AG20443 (cell line): Measurements from ENCODE around the gene PSG1.
"Not testable (repeated sequence)": the region's sequence is repeated elsewhere in the genome, so short reads cannot be mapped to it uniquely, and the experiment has no call there.

Source experiments
- DNase-seq: peaks from one replicate; pipeline ENCODE4 v3.0.0; 2012; ENCODE audit warnings: low spot score, mixed read lengths

The PSG1 gene

GRCh38 chr19:42879613-42880012 lies at the start of gene PSG1:
TSS of gene PSG1 (minus strand) at chr19:42879713. CDS start at chr19:42879581, 132 bp downstream.
- DNase-seq = no peak

GRCh38 chr19:42928896-42929295 lies 49.4 kb upstream of the PSG1 start:
- DNase-seq = no peak

GRCh38 chr19:42926781-42927180 lies 47.3 kb upstream of the PSG1 start:
- no peak for DNase-seq

DNA sequence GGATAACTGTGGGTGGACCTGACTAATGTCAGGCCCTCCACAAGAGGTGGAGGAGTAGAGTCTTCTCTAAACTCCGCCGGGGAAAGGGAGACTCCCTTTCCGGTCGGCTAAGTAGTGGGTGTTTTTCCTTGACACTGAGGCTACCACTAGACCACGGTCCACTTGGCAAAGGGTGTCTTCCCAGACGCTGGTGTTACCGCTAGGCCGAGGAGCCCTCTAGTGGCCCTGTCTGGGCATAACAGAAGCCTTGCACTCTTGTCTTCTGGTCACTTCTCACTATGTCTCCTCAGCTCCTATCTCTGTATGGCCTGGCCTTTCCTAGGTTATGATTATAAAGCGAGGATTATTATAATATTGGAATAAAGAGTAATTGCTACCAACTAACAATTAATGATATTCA lies 43.6 kb upstream of the PSG1 start:
- peak; percentile 40 for DNase-seq

GRCh38 chr19:42920971-42921370 lies 41.5 kb upstream of the PSG1 start:
- not testable (repeated sequence) for DNase-seq

GRCh38 chr19:42919757-42920079 lies 40.2 kb upstream of the PSG1 start:
- no peak for DNase-seq

GRCh38 chr19:42919070-42919756 lies 39.7 kb upstream of the PSG1 start:
- not testable (repeated sequence) for DNase-seq

DNA sequence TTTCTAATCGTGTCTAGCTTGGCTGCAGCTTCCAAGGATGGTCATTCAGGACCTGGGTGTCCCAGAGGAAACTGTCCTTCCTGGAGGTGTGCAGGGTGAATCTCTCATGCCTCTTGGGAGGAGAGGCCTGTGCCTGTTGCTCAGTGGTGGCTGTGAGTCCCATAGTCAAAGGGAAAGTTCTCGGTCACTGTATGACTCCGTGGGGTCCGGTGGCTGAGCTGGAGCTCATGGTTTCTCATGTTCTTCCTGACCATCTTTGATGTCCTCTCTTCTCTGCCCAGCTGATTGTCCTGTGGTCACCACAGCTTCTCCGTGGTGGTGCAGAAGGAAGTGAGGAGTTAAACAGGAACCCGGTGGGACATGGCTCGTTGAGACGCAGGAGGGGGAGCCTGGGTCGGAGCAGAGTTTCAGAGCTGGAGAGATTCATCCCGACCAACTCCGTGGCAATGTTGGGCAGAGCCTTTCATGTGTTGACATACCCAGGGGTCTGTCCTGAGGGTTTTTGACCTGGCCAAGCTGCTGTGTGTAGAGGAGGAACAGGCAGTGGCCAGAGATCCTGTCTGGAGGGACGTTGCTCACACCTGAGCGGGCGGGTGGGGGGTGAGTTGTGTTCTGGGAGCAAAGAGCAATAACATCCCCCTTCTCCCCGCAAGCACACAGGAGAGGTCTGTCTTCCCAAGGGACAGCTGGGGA lies 39.0 kb upstream of the PSG1 start:
- DNase-seq = not testable (repeated sequence)

DNA sequence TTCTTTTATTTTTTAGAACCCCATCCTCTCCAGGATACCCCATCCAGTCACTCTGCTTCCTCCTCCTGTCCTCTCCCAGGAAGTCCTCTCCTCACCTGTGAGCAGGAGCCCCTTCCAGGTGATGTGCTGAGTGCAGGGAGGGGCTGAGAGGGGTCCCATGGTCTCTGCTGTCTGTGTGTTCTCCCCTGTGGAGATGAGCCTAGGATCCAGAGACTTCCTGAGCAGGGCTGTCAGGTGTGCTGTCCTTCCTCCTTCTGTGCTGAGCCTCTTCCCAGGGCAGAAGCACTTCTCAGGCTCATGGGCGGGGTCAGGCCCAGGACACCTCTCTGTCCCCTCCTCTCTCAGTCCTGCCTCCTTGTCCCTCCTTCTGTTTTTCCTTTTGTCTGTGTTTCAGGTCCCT lies 38.1 kb upstream of the PSG1 start, which contains the start of gene PSG6:
Gene PSG6 (minus strand): TSS at position 261 of the 400 bp plus-strand sequence. CDS start 102 bp downstream, at position 159.
- not testable (repeated sequence) for DNase-seq

- not testable (repeated sequence) for DNase-seq
Observed at GRCh38 chr19:42916931-42917330, 37.4 kb upstream of the PSG1 start.

- DNase-seq = not testable (repeated sequence)
Observed at GRCh38 chr19:42913516-42913915, 34.0 kb upstream of the PSG1 start.

- DNase-seq = not testable (repeated sequence)
Observed at GRCh38 chr19:42912941-42913340, 33.4 kb upstream of the PSG1 start.

GRCh38 chr19:42911731-42912130 lies 32.2 kb upstream of the PSG1 start:
- not testable (repeated sequence) for DNase-seq

DNA sequence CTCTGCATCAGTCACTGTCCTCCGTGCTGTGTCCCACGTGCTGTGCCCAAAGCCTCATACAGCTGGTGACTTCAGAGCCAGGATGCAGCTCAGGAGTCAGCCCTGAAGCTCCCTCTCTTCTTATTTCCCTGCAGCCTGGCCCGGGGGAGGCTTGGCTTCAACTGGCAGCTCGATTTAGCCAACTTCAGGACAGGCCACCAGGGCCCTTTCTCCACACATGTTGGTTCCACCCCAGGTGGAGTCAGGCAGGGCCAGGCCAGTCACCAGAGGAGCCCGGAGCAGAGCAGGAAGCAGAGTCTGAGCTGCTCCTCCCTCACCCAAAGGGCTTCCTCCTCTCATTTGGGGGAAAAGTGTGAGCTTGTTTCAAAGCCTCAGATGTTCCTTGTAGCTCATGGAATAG lies 26.6 kb upstream of the PSG1 start:
- not testable (repeated sequence) for DNase-seq

GRCh38 chr19:42900561-42900960 lies 21.0 kb upstream of the PSG1 start:
- not testable (repeated sequence) for DNase-seq

GRCh38 chr19:42899674-42900073 lies 20.2 kb upstream of the PSG1 start:
- not testable (repeated sequence) for DNase-seq

- not testable (repeated sequence) for DNase-seq
Observed at GRCh38 chr19:42899110-42899509, 19.6 kb upstream of the PSG1 start.

GRCh38 chr19:42898656-42899055 lies 19.1 kb upstream of the PSG1 start:
- not testable (repeated sequence) for DNase-seq

DNA sequence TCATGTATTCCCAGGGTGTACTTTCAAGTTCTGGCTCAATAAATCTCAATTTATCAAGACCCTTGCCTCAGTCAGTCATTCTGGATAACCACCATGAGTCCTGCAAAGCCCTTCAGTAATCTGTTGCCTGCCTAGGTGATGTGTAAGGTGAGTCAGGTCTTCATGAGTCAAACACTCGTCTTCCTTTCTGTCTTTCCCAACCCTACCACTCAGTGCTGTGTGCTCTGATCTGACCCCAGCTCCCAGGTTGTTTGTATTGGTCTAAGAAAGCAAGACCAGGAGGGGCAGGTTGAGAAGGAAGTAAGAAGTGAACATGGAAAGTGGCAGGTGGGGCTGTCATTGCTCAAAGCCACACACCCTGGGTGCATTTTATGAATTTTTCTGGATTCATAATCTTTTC lies 18.2 kb upstream of the PSG1 start:
- not testable (repeated sequence) for DNase-seq

DNA sequence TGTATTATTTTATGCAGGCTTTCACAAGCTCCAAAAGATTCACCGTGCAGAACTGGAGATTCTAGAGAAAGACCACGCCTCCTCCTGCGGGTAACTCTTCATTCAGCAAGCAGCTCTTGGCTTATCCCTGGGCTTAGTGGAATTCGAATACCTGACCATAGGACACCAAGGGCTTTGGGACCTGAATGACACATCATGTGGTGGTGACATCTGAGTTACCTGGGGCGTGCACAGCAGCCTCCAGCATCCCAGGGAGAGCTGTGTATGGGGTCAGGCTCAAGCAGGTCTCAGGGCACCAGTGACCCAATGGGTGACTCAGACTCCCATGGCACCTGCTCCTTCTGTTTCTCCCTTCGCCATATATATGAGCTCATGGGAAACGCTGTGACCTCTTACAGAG lies 10.9 kb upstream of the PSG1 start:
- DNase-seq = not testable (repeated sequence)

GRCh38 chr19:42887876-42888445 lies 8.4 kb upstream of the PSG1 start:
- DNase-seq = not testable (repeated sequence)

- DNase-seq = not testable (repeated sequence)
Observed at GRCh38 chr19:42882730-42883129, 3.2 kb upstream of the PSG1 start.

DNA sequence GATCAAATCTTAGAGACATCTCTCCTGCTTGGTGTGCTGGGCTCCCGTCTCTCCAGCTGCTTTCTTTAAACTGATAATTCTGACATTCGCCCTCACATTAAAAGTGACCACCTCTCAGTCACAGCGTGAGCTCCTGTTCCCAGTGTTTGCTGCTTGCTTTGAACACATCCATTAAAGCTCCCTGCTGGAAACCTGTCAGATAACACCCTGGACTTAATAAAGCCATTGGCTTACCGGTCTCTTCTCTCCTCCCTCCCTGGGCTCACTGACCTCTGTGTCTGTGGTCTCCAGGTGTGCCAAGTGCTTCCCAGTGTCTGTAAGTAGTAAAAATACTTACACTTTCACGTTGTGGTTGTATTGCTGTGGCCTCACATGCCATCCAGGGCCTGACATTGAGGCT lies 2.5 kb upstream of the PSG1 start:
- DNase-seq = not testable (repeated sequence)
